Measurements from ENCODE around the gene CHST2.
"Not testable (repeated sequence)": the region's sequence is repeated elsewhere in the genome, so short reads cannot be mapped to it uniquely, and the experiment has no call there.

CHST2 gene, protein sequence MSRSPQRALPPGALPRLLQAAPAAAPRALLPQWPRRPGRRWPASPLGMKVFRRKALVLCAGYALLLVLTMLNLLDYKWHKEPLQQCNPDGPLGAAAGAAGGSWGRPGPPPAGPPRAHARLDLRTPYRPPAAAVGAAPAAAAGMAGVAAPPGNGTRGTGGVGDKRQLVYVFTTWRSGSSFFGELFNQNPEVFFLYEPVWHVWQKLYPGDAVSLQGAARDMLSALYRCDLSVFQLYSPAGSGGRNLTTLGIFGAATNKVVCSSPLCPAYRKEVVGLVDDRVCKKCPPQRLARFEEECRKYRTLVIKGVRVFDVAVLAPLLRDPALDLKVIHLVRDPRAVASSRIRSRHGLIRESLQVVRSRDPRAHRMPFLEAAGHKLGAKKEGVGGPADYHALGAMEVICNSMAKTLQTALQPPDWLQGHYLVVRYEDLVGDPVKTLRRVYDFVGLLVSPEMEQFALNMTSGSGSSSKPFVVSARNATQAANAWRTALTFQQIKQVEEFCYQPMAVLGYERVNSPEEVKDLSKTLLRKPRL

DNA sequence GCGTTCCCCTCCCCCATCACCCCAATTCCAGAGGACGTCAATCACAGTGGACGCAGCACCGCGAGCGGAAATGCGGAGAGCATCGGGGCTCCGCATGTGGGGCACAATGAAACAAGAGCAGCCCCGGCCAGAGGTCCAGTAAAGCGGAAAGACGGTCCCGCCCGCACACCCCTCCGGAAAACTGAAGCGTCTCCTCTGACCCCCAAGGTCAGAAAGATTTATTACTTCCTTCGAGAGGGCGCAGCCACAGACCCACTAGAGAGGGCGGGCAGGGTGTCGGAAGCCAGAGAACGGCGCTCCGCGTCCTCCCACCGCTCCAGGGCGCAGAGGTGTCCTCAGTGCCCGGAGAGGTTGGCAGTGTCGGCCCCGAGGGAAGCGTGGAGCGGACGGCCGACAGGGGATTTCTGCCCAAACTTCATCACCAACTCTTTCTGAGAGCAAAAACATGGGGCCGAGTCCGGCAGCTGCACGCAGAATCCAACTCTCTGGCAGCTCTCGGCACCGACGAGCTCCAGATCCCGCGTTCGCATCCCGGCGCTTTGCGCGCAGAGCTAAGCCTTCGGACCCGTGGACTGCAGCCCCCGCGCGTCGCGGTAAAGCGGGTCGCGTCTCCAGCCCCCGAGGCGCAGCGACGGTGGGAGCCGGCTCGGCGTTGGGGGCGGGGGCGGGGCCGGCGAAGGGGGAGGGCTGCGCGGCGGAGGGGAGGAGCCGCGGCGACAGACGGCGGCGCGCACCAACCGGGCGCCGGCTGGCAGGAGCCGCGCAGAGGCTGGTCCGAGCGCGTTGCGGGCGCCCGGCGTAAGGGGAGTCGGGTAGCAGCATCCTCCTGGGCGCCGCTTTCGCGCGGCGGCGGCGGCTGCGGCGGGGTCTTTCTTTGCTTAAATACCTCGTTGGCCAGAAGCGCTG, at the start of gene CHST2:
CHST2 (plus strand) TSS at position 763 of the 906 bp plus-strand sequence. CDS start 1,046 bp downstream, outside the sequence.
- Mint-ChIP-seq H3K4me1 (ENCODE audit: low read depth) (peaks cover 29% of the 10 kb centered on the region), H3K27me3 (peaks cover 21% of the 10 kb centered on the region), H3K9me3 (no peaks in the 10 kb centered on the region), H3K27ac (peak within 1 kb of the TSS; percentile 80), H3K36me3 (ENCODE audit: low read depth) (peaks cover 15% of the 10 kb centered on the region), H3K4me3 (peak within 1 kb of the TSS; percentile 84)
- intact Hi-C loops (cut with micrococcal nuclease), result loop anchor here (5.0 to 10.0 kb wide), 2 partner anchors 523 to 856 kb away; partner anchors contain the start of gene DIPK2A

DNA sequence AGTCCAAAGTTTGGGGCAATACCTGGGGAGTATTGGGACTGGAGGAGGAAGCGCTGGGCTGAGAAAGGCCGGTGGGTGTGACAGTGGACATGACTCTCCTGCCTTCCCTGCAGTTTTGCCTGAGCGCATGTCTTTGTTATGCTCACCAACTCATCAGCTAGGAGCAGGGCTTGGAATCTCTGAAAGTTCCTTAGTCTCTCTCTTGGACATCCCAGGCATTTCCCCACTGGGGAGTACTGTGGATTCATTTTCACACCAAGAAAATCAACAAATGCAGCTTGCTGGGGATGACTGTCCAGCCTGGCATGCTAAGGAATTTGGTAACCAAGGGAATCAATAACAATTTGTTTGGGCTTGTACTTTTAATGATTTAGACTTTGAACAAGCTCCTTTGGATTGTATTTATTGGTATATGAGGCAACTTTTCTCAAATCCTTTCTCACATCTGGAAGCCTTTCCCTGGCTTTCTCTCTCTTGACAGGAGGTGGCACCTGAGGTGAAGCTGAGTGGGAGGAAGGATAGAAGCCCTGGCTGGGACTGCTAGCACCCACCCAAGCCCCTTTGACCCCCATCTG, 48.5 kb upstream of the CHST2 start:
- H3K36me3 Mint-ChIP-seq (ENCODE audit: low read depth), result no peaks in the 10 kb centered on the region
- H3K4me1 Mint-ChIP-seq (ENCODE audit: low read depth), result no peaks in the 10 kb centered on the region
- H3K9me3 Mint-ChIP-seq, result no peaks in the 10 kb centered on the region
- H3K4me3 Mint-ChIP-seq, result no peak overlapping the region
- intact Hi-C loops (cut with micrococcal nuclease), result no loop called here
- no peaks in the 10 kb centered on the region for H3K27me3 Mint-ChIP-seq
- H3K27ac Mint-ChIP-seq, result no peak overlapping the region

DNA sequence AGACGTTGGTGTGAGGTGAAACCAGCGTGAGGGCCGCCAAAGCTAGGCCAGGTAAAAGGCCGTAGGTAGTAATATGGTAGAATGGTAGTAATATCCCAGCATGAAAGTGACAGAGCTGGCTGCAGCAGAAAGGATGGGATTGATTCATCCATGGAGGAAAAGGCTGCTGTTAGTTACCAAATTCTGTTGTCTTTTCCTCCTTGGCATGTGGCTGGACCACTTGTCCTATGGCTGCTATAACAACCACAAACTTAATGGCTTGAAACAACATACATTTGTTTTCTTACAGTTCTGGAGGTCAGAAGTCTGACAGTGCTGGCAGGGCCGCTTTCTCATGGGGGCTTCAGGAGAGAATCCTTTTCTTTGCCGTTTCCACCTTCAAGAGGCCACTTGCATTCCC, 47.8 kb upstream of the CHST2 start:
- no peaks in the 10 kb centered on the region for H3K27me3 Mint-ChIP-seq
- no peaks in the 10 kb centered on the region for H3K36me3 Mint-ChIP-seq (ENCODE audit: low read depth)
- no peaks in the 10 kb centered on the region for H3K9me3 Mint-ChIP-seq
- intact Hi-C loops (cut with micrococcal nuclease), result no loop called here
- no peak overlapping the region for H3K4me3 Mint-ChIP-seq
- H3K4me1 Mint-ChIP-seq (ENCODE audit: low read depth), result no peaks in the 10 kb centered on the region
- H3K27ac Mint-ChIP-seq, result no peak overlapping the region

DNA sequence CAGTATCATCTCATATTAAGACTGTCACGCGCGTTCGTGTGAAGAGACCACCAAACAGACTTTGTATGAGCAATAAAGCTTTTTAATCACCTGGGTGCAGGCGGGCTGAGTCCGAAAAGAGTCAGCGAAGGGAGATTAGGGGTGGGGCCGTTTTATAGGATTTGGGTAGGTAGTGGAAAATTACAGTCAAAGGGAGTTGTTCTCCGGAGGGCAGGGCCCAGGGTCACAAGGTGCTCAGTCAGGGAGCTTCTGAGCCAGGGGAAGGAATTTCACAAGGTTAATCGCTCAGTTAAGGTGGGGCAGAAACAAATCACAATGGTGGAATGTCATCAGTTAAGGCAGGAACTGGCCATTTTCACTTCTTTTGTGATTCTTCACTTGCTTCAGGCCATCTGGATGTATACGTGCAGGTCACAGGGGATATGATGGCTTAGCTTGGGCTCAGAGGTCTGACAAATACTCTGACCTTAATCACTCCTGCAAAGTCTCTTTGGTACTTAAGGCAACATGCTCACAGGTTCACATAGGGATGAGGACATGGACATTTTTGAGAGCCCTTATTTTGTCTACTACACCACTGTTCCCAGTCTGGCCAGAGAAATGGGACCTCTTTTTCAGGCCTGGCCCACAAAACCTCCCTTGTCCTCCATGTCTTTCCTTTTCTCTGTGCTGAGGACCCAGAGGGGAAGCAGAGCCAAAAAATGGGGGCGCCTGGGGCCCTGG, 47.1 kb upstream of the CHST2 start:
- H3K4me1 Mint-ChIP-seq (ENCODE audit: low read depth); H3K36me3 Mint-ChIP-seq (ENCODE audit: low read depth); H3K9me3 Mint-ChIP-seq; H3K27me3 Mint-ChIP-seq; H3K27ac Mint-ChIP-seq; H3K4me3 Mint-ChIP-seq; intact Hi-C loops (cut with micrococcal nuclease): not testable (repeated sequence)

DNA sequence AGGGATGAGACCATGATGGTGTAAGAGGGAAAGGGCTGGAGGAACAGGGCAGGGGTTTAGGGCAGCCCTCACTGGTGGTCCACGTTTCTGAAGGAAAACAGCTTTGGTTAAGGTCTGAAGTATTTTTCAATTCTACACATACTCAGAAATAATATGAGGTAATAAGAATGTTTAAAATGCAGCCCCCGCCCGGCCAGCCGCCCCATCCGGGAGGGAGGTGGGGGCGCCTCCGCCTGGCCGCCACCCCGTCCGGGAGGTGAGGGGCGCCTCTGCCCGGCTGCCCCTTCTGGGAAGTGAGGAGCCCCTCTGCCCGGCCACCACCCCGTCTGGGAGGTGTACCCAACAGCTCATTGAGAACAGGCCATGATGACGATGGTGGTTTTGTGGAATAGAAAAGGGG, 46.0 kb upstream of the CHST2 start:
- H3K9me3 Mint-ChIP-seq; H3K27me3 Mint-ChIP-seq; H3K27ac Mint-ChIP-seq; H3K4me3 Mint-ChIP-seq; intact Hi-C loops (cut with micrococcal nuclease); H3K4me1 Mint-ChIP-seq (ENCODE audit: low read depth); H3K36me3 Mint-ChIP-seq (ENCODE audit: low read depth): not testable (repeated sequence)

DNA sequence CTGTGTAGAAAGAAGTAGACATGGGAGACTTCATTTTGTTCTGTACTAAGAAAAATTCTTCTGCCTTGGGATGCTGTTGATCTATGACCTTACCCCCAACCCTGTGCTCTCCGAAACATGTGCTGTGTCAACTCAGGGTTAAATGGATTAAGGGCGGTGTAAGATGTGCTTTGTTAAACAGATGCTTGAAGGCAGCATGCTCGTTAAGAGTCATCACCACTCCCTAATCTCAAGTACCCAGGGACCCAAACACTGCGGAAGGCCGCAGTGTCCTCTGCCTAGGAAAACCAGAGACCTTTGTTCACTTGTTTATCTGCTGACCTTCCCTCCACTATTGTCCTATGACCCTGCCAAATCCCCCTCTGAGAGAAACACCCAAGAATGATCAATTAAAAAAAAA, 45.6 kb upstream of the CHST2 start:
- H3K27ac Mint-ChIP-seq; H3K27me3 Mint-ChIP-seq; H3K36me3 Mint-ChIP-seq (ENCODE audit: low read depth); intact Hi-C loops (cut with micrococcal nuclease); H3K9me3 Mint-ChIP-seq; H3K4me1 Mint-ChIP-seq (ENCODE audit: low read depth); H3K4me3 Mint-ChIP-seq: not testable (repeated sequence)

DNA sequence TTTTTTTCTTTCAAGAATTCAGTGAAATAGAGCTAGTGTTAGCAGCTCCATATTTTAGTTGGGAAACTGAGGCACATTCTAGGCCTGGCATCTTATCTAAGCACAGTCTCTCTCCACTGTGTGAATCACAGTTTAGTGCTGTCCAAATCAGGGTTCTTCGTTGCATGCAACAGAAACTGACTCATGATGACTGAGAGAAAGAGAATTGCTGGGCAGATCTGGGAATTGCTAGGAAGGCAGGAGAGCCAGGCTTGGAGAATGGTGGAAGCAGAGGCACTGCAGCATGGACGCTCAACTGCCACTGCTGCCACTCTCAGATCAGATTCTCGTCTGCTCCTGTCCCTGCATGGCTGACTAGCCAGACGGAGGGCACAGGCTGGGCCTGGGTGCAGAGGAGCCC, 40.7 kb upstream of the CHST2 start:
- no peaks in the 10 kb centered on the region for H3K9me3 Mint-ChIP-seq
- peaks cover 9% of the 10 kb centered on the region for H3K27me3 Mint-ChIP-seq
- intact Hi-C loops (cut with micrococcal nuclease), result no loop called here
- no peak overlapping the region for H3K27ac Mint-ChIP-seq
- H3K36me3 Mint-ChIP-seq (ENCODE audit: low read depth), result no peaks in the 10 kb centered on the region
- H3K4me1 Mint-ChIP-seq (ENCODE audit: low read depth), result peaks cover 22% of the 10 kb centered on the region
- no peak overlapping the region for H3K4me3 Mint-ChIP-seq

DNA sequence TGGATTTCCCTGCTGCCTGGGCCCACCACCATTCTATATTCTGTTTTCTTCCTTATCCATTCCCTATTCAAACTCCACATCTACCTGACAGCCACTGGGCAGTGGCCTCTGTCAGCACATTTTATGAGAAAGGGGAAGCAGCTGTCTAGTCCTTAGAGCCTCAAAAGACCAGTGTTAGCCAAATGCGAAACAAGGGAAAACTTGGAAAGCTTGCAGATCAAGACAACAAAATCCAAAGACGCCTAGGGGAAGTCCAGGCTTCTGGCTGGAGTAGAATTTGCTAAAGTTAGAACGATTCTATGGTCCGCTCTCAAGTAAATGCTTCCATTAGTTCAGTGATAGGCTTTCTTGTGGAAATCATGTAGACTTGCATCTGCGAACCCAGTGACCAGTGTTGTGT, 39.4 kb upstream of the CHST2 start:
- Mint-ChIP-seq H3K27ac (no peak overlapping the region), H3K27me3 (peaks cover 9% of the 10 kb centered on the region), H3K4me3 (no peak overlapping the region), H3K4me1 (ENCODE audit: low read depth) (peaks cover 31% of the 10 kb centered on the region), H3K36me3 (ENCODE audit: low read depth) (no peaks in the 10 kb centered on the region), H3K9me3 (no peaks in the 10 kb centered on the region)
- intact Hi-C loops (cut with micrococcal nuclease), result no loop called here

DNA sequence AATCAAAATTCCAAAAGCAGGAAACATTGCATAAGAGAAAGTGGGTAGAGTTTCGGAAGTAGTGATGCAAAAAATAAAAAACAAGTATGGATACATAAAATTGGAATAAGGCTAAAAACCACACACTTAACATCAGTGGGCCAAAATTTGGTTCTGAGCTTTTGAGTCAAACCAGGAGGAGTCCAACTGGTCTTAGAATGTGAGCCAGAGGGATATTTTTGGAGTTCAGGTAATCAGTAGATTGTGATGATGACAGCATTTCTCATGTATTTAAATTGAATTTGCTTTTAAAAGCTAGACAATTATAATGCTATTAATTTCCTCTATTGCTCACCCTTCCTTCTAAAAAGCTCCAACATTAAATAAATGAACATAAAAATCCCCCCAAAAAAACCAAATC, 38.2 kb upstream of the CHST2 start:
- Mint-ChIP-seq H3K4me3 (no peak overlapping the region), H3K36me3 (ENCODE audit: low read depth) (no peaks in the 10 kb centered on the region), H3K27me3 (peaks cover 9% of the 10 kb centered on the region), H3K27ac (no peak overlapping the region), H3K9me3 (no peaks in the 10 kb centered on the region), H3K4me1 (ENCODE audit: low read depth) (peaks cover 32% of the 10 kb centered on the region)
- intact Hi-C loops (cut with micrococcal nuclease), result no loop called here

DNA sequence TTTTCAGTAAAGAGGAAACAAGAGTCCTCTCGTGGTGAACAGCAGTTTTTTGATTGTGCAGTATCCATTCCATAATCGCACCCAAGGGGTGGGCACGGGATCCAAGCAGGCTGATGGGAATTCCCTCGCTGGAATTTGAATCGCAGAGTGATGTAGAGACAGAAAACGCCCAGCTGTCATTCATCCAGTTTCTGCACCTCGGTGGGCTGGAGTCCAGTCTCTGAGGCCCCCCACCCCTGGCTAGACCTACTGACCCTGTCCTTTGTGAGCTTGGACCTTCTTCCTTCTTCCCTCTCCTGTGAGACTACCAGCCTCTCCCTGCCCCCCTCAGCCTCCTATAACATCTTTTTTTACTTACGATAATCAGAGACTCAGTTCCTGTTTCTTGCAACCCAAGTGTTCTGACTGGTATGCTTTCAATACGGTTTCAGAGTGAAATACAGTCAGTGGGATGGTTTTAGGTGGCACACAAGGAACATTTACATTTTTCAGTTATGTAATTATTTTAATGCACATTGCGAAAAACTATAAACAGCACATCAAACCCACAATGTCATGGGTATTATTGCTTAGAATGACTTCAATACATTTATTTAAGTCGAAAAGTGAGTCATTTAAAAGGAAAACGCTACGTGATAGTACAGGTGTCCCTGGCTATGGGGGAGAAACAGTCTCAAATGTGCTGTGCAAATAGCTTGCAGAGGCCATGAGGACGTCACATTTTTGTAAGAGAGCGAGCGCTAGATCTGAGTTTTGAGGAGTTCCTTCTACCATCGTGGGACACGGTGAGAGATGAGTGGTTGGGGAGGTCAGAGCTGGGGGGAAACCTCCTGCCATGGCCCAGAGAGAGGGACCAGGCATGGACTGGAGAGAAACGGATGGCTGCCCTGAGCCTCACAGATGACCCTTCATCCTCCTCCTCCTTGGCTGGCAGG, 37.5 kb upstream of the CHST2 start:
- H3K27ac Mint-ChIP-seq, result no peak overlapping the region
- H3K9me3 Mint-ChIP-seq, result no peaks in the 10 kb centered on the region
- H3K4me3 Mint-ChIP-seq, result no peak overlapping the region
- peaks cover 9% of the 10 kb centered on the region for H3K27me3 Mint-ChIP-seq
- H3K4me1 Mint-ChIP-seq (ENCODE audit: low read depth), result peaks cover 32% of the 10 kb centered on the region
- intact Hi-C loops (cut with micrococcal nuclease), result no loop called here
- no peaks in the 10 kb centered on the region for H3K36me3 Mint-ChIP-seq (ENCODE audit: low read depth)

DNA sequence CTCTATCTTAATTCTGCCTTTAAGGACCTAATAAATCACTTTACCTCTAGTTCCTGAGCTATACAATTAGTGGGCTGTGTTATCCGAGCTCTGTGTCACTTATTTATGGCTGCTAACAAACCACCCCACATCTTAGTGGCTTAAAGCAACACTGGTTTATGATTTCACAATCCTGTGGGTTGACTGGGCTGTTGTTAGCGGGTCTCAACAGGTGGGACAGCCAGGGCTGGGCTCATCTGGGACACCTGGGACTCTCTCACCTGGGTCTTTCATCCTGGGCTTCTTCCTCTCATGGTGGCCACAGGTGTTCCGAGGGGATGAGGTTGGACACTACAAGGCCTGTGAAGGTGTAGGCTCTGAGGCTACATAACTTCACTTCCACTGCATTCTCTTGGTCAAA, 35.8 kb upstream of the CHST2 start:
- no peaks in the 10 kb centered on the region for H3K36me3 Mint-ChIP-seq (ENCODE audit: low read depth)
- peaks cover 9% of the 10 kb centered on the region for H3K27me3 Mint-ChIP-seq
- intact Hi-C loops (cut with micrococcal nuclease), result no loop called here
- H3K4me3 Mint-ChIP-seq, result no peak overlapping the region
- peaks cover 32% of the 10 kb centered on the region for H3K4me1 Mint-ChIP-seq (ENCODE audit: low read depth)
- H3K27ac Mint-ChIP-seq, result peak overlapping the region; percentile 40
- no peaks in the 10 kb centered on the region for H3K9me3 Mint-ChIP-seq

DNA sequence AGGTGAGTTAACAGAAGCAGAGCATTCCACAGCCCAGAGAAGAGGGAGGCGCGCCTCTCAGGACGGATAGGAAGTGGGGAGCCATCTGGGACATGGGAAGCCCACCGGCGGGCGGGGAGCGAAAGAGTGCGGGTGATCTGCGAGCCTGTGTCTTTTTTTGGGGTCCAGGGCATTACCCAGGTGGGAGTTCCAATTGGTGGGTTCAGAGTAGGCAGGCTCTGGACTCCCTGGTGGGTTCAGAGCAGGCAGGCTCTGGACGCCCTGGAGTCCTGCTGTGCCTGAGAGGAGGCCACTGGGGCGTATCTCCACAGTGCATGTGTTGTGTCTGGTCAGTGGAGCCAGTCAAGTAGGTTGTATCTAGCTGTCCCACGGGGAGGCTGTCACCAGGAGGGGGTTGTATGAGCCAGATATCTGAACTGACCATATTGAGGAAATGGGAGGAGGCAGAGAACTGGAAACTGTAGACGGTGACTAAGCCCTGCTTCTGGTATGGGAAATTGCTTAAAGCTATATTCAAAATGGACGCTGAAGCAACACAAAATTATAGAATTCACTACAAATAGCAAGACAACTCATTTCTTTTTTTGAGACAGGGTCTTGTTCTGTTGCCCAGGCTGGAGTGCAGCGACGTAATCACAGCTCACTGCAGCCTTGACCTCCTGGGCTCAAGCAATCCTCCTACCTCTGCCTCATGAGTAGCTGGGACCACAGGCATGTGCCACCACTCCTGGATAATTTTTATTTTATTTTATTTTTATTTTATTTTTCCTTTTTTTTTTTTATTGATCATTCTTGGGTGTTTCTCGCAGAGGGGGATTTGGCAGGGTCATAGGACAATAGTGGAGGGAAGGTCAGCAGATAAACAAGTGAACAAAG, 34.5 kb upstream of the CHST2 start:
- H3K9me3 Mint-ChIP-seq, result no peaks in the 10 kb centered on the region
- H3K4me1 Mint-ChIP-seq (ENCODE audit: low read depth), result peaks cover 32% of the 10 kb centered on the region
- H3K27ac Mint-ChIP-seq, result peak overlapping the region; percentile 40
- intact Hi-C loops (cut with micrococcal nuclease), result no loop called here
- peaks cover 9% of the 10 kb centered on the region for H3K27me3 Mint-ChIP-seq
- H3K36me3 Mint-ChIP-seq (ENCODE audit: low read depth), result no peaks in the 10 kb centered on the region
- no peak overlapping the region for H3K4me3 Mint-ChIP-seq

Measured in dendritic cell treated with granulocyte-macrophage colony-stimulating factor and Interleukin-4, amounts not matched to agents 40 ng/mL and 50 ng/mL, for 4 days (primary cell).